Hematopoietic multipotent progenitor cell treated with erythropoietin and hydrocortisone succinate and interleukin-3 and kit ligand, for 6 days (in vitro differentiated cells): ENCODE data around the gene SORCS2.
"Not testable (repeated sequence)": the region's sequence is repeated elsewhere in the genome, so short reads cannot be mapped to it uniquely, and the experiment has no call there.

ENCODE experiments used
- DNase-seq: peaks from one replicate; pipeline ENCODE4 v3.0.0-alpha.2; 2015

Gene SORCS2

DNA sequence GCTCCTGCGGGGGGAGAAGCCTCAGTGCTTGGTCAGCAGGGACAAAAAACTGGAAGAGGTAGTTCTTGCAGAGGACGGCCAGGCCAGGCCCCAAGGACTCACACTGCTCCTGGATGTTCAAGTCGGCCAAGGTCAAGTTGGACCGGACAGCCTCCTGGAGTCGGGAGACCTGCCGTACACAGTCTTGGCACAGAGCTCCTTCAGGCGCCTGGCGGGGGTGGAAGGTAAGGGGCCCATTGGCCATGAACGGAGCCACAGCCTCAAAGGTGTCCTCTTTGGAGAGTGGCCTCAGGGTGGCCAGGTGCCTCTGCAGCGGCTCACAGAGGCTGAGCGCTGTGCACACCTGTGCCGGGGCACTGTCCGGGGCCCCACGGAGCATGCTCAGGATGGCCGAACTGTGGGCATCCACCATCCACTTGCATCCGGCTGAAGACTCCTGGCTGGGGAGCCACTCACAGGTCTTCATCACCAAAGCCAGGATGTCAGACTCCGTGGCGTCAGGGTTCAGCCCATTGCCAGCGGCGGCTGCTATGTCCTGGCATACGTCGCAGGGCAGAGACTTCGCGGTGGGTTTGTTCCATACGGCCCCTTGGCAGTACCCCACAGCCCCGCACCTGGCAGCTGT, 241.9 kb downstream of the SORCS2 start:
- DNase-seq, result no peak

DNA sequence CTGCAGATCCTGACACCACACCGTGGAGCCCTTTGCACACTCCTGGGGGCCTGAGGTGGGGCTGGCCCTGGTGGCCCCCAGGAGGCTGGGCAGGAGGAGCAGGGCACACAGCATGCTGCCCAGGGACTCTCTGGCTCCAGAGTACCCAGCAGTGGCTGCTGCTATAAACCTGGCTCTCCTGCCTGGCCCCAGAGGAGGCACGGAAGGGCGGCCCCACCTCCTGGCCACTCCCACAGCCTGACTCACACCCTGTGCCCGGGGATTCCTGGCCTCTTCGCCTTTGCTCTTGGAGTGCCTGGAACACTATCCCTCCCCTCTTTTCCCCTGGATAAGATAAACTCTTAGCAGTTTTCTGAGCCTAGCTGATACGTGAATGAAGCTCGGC, 242.4 kb downstream of the SORCS2 start, which contains the start of gene PSAPL1:
TSS of gene PSAPL1 (minus strand) at position 165 of the 385 bp plus-strand sequence. CDS start at position 114, 51 bp downstream.
- DNase-seq, result peak; percentile 4

DNA sequence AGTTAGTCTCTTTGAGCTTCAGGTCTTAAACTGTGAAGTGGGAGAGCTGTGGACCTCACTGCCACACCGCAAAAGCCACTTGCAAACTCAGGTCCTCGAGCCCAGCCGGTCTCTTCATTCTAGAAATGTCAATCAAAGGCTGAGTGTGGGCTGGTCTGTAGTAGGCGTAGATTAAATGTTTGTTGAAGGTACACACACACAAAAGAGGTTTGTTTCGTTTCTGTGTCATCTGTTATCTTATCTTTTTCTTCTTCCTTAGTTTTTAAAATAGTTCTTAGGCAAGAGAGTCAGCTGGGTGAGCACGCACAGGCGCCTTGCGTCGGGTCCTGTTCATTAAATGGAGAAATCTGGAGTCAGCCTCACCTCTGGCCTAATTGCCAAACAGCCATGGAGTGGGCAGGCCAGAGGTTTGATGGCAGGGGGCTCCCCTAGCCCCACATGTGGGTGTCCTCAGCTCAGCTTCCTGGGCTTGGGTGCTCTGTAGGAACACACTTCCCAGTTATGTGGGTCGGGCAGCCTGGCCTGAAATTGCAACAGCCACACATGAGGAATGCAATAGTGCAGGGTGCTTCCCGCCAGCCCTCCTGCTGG, 243.2 kb downstream of the SORCS2 start:
- no peak for DNase-seq

DNA sequence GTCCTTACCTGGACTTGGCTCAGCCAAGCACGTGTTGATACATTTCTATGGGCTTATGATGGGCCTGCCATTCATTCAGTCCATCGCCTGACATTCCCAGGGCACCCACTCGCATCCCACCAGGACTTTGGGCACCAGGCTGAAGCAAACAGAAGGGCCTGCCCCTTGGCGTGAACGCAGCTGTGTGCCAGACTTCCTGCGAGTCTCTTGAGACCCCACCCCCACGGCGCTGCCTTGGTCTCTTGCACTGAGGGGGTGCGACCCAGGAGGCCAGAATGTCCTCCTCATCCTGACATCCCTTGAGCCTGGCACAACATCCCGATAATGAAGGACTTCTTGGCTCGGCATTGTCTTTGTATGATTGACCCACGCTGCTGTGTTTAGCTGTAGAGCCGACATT, 243.9 kb downstream of the SORCS2 start:
- DNase-seq, result no peak

DNA sequence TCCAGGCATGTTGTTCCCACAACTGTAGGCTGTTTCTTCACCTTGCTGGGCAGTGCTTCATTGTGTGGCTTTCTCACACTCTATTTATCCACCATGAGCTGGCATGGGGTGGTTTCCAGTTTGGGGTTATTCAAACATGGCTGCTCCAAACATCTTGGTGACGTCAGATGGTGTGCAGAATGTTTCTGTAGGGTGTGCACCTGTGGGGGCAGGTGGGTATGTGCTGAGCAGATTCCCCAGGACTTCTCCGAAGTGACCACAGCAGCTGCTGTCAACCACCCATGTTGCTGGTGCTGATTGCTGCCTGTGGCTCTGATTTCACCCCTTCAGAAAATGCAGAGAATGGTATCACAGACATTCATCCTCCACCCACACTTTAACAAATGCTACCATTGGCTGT, 247.4 kb downstream of the SORCS2 start:
- DNase-seq, result no peak

DNA sequence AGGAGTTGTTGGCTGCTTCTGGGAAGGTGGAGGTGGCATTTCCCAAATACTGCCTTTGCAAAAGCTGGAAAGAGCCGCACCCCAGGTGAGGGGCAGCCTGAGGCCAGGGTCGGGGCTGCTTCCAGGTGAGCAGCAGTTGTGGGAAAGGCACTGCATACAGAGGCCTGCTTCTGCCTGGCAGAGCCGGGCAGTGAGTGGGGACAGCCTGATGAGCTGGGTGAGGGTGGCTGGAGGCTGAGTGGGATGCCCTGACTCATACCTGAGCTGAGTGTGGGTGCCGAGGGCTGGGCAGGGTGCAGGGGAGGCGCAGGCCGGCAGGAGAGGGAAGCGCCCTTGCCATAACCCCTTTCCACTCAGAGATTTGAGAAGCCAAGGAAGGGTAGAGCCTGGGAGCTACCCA, 248.9 kb downstream of the SORCS2 start:
- DNase-seq, result no peak

DNA sequence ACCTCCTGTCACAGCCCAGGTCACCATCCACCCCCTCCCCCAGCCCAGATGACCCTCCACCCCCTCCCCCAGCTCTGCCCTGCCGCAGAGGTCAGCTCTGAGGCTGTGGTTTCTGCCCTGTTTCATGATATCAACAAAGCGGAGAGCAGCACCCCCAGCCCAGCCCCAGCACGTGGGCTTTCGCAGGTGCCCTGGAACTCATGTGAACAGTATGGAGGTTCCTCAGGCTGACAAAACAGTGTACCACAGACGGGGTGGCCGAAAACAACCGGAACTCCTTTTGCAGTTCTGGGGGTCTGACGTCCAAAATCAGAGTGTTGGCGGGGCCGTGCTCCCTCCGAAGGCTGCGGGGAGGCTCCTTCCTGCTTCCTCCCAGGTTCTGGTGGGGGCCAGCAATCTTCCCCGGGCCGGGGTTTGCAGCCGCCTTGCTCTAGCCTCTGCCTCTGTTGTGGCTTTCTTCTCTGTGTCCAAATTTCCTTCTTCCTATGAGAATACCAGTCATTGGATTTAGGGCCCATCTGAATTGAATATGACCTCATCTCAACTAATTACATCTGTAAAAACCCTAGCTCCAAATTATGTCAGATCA, 250.3 kb downstream of the SORCS2 start:
- no peak for DNase-seq

DNA sequence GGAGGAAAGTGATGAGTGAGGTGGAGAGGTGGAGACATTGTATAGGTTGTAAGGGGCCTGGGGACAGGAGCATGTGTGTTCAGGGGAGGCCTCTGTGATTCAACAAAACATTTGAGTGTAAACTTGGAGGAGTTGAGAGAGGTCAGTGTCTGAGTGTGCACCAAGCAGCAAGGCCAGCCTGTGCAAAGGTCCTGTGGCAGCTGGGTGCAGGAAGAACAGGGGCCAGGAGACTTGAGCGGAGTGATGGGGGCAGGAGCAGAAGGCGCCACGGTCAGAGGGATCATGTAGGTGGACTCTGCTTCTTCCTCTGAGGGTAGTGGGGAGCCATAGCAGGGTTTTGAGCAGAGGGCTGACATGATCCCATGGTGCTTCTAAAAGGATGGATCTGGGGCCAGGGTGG, 252.0 kb downstream of the SORCS2 start:
- no peak for DNase-seq

DNA sequence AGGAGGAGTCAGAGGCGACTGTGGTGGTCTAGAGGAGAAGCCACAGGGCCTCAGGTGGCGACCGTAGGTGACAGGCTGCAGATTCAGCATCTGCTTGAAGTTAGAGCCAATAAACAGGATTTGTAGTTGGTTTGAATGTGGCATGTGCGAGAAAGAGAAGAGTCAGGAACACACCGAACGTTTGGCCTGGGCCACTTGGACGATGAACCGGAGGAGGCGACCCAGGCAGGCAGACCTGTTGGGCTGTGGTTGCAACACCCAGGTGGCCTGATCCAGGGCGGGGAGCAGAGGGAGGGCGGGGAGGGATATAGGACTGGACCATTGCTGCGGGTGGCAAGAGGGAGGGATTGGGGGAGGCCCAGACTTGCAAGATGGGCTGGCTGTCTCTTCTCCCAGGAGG, 252.4 kb downstream of the SORCS2 start:
- no peak for DNase-seq

DNA sequence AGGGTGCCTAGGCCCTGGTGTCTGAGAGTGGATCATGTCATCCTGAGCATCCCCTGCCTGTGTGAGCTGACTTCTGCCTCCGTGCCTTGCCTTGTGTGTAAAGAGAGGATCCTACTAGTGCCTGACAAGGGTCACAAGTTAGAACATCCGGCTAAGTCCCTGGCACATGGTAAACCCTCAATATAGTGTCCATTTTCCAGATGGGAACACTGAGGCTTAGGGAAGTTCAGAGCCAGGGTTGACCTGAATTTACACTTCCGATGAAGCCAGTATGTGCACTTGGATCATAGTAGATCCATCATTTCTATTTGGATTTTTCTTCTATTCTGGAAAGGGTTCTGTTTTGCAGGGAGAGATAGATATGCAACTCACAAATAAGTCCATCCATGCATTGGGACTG, 254.9 kb downstream of the SORCS2 start:
- no peak for DNase-seq

DNA sequence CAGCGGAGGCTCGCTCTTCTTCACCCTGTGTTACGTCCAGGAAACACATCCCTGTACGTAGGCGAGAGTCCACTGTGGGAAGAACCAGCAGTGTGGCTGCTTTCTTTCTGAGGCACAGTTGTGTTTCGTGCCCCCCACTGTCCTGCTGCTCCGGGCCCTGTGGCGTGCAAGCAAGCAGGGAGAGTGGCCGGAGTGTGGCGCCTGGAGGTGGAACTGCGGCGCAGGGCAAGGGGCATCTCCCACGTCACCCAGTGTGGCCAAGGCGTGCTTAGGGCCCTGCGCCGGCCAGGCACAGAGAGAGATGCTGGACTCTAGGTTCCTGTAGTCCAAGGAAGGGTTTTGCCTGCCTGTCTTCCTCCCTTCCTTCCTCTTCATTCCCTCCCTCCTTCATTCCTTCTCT, 255.7 kb downstream of the SORCS2 start:
- DNase-seq, result no peak

DNA sequence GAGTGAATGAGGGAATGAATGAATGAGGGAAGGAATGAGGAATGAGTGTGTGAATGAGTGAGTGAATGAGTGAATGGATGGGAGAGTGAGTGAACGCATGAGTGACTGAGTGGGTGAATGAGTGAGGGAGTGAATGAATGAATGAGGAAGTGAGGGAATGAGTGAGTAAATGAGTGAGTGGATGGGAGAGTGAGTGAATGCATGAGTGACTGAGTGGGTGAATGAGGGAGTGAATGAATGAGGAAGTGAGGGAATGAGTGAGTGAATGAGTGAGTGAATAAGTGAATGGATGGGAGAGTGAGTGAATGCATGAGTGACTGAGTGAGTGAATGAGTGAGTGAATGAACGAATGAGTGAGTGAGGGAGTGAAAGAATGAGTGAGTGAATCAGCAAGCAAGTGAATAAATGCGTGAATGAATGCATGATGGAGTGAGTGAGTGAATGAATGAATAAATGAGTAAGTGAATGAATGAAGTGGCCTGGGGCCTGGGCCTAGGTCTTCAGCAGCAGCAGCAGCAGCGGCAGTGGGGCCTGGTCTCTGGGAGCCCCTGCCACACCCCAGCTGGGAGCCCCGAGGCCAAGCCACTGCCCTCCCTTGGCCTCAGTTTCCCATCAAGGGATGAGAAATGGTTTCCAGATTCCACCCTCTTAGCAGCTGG, 258.6 kb downstream of the SORCS2 start:
- no peak for DNase-seq

DNA sequence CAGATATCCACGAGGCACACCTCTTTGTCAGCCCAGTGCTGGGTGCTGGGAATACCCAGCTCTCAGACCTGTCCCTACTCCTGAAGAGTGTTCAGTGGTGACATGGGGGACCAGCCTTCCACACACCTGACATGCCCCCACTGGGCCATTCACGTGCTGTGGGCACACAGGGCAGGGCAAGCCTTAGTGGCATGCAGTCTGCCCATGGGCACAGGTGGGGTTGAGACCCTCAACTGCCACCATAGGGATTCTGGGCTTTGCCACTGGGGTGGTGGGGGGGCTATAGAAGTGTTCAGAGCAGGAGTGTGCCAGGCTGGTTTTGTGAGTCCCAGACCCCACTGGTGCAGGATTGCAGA, 259.1 kb downstream of the SORCS2 start:
- DNase-seq, result no peak

DNA sequence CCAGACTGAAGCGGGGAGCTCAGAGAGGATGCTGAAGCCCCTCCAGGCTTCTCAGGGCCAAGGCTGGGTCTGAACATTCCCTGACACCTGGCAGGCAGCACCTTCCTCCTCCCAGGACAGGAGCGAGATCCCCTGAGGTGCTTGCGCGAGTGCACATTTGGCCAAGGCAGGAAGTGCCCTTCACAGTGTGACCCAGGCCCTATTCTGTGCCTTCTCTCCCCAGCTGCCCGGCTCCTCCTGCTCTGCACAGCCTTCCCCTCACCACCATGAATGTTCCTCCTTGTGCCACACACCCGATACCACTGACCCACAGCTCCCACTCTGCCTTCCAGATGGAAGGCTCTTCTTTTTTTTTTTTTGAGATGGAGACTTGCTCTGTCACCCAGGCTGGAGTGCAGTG, 259.5 kb downstream of the SORCS2 start:
- DNase-seq, result no peak

DNA sequence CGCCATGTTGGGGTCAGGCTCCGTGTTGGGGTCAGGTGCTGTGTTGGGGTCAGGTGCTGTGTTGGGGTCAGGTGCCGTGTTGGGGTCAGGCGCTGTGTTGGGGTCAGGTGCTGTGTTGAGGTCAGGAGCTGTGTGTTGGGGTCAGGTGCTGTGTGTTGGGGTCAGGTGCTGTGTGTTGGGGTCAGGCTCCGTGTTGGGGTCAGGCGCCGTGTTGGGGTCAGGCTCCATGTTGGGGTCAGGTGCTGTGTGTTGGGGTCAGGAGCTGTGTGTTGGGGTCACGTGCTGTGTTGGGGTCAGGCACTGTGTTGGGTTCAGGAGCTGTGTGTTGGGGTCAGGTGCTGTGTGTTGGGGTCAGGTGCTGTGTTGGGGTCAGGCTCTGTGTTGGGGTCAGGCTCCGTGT, 260.5 kb downstream of the SORCS2 start:
- DNase-seq, result not testable (repeated sequence)

DNA sequence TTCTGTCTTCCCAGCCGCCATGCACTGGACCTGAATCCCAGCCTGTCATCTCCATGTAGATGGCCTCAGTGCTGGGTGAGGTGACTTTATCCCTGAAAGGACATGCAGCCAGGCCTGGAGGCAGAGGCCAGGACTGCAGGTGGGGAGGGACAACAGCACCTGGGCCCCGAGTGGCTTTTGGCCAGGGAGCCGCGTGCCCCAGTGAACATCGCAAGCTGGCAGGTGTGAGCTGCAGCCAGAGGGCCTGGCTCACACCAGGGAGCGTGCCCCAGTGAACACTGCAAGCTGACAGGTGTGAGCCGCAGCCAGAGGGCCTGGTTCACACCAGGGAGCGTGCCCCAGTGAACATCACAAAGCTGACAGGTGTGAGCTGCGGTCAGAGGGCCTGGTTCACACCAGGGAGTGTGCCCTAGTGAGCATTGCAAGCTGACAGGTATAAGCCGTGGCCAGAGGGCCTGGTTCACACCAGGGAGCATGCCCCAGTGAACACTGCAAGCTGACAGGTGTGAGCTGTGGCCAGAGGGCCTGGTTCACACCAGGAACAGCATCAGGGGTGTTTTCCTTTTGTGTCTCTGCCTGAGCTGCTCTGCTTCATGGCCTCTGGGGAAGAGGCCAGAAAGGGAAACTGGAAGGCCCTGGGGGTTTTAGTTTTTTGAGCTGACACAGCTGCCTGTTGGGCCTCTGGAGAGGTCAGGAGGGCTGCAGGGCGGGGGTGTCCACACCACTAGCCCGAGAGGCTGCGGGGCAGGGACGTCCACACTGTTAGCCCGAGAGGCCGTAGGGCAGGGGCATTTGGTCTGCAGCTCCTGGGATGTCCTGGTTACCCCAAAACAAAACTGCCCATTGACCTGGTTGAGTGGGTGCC, 265.1 kb downstream of the SORCS2 start:
- DNase-seq, result no peak

DNA sequence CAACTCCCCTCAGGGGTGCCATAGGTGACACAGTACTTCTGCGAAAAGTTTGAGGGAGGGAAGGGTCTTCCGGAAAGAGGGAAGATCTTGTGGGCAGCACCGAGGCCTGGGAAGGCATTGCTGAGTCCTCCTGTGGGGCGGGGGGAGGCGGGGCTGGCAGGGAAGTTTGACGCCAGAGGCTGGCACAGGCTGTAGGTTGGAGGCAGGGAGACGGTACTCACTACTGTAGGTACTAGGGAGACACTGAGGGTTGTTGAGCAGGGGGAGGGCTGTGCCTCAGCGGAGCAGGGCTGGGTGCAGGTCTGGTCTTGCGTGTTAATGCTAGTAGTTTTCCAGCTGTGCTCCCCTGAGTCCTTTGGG, 265.7 kb downstream of the SORCS2 start:
- no peak for DNase-seq

DNA sequence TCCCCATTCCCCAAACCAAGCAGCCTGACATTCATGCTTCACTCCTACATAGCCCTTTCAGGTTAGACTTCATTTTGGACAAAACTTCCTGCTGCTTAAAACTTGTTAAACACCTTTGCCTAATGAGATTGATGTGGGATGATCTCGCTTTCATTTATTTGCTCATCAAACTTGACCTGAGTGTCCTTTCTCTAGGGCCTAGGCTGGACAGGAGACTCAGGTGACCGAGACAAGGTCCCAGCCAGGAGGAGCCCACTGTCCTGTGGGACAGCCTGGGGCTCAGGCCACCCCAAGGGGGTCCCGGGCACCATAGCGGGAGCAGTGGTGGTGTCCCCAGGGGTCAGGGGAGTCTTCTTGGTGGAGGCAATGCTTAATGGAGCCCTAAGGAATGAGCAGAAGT, 266.1 kb downstream of the SORCS2 start:
- DNase-seq, result no peak

DNA sequence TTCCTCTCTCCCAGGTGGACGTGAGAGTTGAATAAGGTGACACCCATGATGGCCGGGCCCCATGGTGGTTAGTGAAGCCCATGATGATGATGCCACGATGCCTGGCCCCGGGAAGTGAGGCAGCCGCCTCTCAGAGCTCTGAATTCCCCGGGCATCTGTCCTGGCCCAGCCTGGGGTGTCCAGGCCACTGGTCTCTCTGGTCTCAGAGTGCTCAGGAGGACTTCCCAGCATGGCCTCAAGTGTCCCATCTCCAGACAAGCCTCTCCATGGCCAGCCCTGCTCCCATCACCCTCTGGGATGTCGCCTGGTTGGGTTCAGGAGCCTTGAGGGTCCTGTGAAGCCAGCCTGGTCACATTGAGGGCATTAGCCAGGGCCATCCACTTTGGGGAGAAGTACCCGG, 267.1 kb downstream of the SORCS2 start:
- no peak for DNase-seq

DNA sequence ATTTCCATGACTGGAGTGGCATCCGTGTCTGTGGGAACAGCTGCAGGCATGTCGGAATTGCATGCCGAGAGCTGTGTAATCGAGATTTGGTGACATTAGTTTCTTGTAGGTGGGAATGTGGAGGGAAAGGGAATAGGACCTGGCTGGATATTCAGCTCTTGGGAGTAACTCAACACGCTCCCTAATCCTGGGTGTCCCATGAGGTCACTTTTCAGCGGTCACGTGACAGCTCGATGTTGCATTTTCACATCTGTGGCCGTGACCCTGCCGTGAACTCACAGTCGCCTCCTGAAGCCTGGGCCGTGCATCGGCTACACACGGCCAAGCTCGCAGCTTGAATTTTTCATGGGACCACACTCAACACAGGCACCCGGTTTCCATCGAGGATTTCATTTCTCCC, 268.2 kb downstream of the SORCS2 start:
- DNase-seq, result no peak

DNA sequence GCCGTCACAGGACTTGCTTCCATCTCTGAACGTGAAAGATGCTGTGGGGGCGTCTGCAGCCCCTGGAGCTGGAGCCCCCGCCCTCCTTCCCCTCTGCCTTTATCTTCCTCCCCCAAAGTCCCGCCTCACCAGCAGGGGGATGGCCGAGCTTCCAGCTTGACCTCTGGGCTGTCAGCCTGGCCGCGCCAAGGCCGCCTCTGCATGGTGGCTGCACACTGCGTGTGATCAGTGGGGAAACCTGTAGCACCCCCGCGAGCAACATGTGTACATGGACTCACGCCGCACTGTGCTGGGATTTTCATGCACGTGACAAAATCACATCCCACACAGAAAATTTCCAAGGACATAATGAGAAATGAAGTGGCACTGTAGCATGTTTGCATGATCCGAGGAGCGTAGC, 268.9 kb downstream of the SORCS2 start:
- DNase-seq, result no peak

DNA sequence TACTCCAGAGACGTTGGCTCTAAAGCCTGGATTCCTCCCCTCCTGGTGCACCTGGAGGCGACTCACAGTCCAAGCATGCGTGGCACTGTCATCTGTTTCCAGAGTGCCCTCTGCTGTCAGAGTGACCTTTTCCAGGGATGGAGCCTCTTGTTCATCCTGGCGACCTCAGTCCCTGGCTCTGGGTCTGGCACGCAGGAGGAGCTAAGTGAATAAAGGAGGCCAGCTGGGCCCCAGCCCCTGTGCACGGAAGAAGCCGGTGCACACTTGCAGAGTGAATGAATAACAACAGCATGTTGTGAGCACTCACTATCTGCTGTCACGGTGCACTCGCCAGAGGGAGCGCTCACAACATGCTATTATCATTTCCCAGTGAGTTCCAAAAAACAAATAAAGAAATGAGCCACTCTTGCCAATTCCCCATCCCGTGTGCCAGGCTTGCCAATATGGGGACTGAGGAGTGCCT, 270.2 kb downstream of the SORCS2 start:
- no peak for DNase-seq

DNA sequence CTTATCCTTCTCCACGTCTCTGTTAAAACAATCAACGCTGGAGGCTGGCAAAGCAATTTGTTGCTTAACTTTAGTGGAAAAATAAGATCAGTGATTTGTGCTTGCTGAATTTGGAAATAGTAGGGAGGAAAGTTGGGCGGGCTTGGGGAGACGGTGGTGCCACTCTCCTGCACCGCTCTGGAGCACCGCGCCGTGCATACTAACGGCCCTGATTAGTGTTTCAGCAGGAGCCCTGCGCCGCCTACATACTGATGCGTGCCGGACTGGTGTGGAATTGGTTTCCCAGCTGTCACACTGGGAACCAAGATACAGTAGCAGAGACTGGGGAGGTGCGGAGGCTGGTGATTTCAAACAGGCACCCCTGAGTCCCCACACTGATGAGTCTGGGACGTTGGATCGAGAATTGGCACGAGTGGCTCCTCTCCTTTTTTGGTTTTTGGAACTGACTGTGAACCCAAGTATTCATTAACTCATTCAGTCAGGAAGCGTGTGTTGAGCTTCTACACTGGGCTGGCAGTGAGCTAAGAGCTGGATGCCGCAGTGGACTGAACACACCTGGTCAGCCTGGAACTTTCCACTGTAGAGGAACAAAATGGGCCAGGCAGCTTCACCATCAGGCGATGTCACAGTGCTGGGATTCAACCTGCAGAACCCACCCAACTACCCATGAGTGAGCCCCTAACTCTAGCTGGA, 271.4 kb downstream of the SORCS2 start:
- DNase-seq, result no peak
